GM12892 (cell line): Measurements from ENCODE around the gene TMEM150C.

Source experiments
- POLR2A ChIP-seq: IDR thresholded peaks from 2 replicates; pipeline ENCODE4 v1.6.1; 2011; ENCODE audit warnings: low read depth, low read length, control low read depth
- POLR2AphosphoS5 ChIP-seq: IDR thresholded peaks from 2 replicates; pipeline ENCODE4 v1.6.1; 2011; ENCODE audit warnings: low read depth, low read length, control low read depth
- TAF1 ChIP-seq: IDR thresholded peaks from 2 replicates; pipeline ENCODE4 v1.6.1; 2011; ENCODE audit warnings: low read depth, mild to moderate bottlenecking, control low read depth, low read length, borderline replicate concordance

GRCh38 chr4:82501154-82501442 lies 60.7 kb downstream of the TMEM150C start:
- TF ChIP-seq POLR2A, result no peak
- no peak for TF ChIP-seq TAF1
- no peak for TF ChIP-seq POLR2AphosphoS5
